Measurements from ENCODE around the gene UTP18.

The UTP18 gene

DNA sequence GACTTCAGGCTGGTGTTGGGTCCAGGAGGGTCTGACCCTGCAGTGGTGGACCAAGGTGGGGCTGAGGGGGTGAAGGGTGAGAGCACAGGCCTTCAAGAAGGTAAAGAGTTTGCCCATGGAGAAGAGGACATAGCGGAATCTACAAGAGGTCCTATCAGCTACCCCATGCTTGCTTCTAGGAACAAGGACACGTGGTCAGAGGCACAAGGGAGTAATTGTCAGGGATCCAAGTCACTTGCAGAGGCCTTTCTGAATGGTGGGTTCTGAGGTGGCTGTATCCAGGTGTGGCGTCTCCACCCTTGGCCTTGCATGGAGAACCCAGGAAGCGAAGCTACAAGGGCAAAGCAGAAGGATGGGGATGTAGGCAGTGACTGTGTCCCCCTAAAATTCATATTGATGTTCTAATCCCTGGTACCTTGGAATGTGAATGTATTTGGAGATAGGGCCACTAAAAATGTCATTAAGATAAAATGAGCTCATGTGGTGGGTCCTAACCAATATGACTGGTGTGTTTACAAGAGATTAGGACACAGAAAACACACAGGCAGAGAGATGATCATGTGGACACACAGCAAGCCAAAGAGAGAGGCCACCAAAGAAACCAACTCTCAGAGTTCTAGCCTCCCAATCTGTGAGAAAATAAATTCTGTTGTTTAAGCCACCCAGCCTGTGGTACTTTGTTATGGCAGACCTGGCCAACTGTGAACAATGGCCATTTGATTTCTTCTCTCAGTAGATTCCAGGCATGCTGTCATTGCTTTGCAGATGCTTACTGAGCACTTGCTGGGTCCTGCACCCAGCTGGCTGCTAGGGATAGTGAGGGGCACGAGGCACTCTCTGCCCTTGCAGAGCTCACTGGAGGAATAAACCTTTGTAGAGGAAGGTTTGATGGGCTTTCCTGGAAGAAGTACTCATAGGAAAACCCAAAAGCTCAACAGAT is 75.8 kb downstream of the UTP18 start:
- DNase-seq, result no peak

DNA sequence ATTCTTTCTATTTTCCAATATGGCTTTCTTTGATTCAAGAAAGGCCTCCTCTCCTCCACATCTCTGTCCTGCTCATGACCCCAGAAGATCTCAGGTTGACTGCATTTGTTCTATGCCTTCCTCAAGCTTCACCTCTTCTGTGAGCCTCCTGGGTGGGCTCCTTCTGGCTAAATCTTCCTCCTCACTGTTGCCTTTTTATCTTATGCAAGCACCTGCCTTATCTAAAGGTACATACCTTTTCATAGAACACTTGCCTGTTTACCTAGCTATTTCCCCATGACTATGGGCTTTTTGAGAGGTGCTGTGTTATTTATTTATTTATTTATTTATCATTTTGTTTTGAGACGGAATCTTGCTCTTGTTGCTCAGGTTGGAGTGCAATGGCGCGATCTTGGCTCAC is 81.1 kb downstream of the UTP18 start:
- DNase-seq, result no peak

DNA sequence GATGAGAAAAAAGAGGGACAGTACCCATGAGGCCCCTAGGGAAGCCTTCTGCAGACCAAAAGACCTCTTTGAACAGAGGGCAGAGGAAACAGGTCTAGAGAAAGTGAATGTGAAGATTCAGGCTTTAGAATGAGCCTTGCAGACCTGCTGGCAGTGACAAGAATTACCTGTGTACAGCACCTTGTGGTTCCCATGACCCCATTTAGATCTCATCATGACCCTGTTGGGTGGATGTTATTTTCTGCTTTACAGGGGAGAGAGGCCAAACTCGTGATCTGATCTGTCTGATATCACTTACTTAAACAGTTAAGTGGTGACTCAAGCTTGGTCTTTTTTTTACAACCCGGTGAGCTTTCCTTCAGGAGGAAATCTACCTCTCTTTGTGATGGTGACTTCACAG is 81.9 kb downstream of the UTP18 start:
- no peak for DNase-seq

DNA sequence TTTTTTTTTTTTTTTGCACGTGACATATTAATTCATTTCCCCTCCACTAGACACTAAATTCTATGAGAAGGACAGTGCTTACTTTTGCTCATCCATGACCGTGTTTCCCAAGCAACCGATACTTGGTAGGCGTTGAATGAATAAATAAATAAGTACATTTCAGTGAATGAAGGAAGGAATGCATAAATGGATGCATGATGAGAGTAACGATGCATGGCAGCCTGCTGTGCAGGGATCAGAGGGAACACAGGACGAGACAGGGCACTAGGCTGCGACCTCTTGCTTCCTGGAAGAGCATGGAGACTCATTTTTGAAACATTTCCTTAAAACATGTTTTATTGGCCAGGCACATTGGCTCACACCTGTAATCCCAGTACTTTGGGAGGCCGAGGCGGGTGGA is 84.2 kb downstream of the UTP18 start:
- DNase-seq, result no peak

DNA sequence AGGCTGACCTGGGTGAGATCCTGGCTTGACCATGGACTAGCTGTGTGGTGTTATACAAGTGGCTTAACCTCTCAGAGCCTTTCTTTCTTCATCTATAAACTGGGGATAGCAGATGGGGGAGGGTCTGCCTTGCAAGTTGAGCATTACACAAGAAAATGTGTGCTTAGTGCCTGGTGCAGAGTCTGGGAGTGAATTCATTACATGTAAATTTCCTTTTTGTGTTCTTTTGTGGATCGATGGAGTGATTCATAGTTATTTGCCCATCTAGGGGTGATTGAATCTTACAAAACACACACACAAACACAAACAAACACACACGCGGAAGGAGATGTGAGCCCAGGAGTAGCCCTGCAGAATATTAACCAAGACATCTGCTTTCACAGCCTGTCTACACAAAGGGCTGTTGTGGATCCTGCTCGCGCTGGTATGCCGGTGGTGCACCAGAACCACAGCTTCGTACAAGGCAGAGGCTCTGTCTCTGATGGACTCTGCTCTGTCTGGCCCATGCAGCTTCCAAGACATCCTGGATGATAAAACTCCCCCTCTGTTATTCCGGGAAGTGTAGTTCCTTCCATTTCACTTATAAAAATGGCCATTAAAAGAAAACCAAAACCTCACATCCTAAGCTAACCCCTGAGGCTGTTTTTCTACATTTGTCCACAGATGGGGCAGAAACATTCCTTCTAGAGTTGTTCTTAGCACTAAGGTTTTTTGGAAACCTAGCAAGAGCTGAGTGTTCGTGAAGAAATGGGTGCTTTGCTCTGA is 86.1 kb downstream of the UTP18 start:
- no peak for DNase-seq
